HS-27A (cell line): ENCODE results near the gene ACER1.
"Not testable (repeated sequence)": the region's sequence is repeated elsewhere in the genome, so short reads cannot be mapped to it uniquely, and the experiment has no call there.

ENCODE experiments used
- DNase-seq: peaks from one replicate; pipeline ENCODE4 v3.0.0-alpha.2; 2012; ENCODE audit warnings: low read depth, missing footprints

Gene ACER1

GRCh38 chr19:6333439-6333838 lies at the start of gene ACER1:
TSS of gene ACER1 (minus strand) at chr19:6333612. CDS start at chr19:6333551, 61 bp downstream.
- no peak for DNase-seq

- DNase-seq = no peak
Measured at GRCh38 chr19:6383188-6383587, 49.8 kb upstream of the ACER1 start.

GRCh38 chr19:6381030-6381750 lies 47.8 kb upstream of the ACER1 start:
- DNase-seq = no peak

GRCh38 chr19:6379744-6380143 lies 46.3 kb upstream of the ACER1 start:
- DNase-seq = no peak

DNA sequence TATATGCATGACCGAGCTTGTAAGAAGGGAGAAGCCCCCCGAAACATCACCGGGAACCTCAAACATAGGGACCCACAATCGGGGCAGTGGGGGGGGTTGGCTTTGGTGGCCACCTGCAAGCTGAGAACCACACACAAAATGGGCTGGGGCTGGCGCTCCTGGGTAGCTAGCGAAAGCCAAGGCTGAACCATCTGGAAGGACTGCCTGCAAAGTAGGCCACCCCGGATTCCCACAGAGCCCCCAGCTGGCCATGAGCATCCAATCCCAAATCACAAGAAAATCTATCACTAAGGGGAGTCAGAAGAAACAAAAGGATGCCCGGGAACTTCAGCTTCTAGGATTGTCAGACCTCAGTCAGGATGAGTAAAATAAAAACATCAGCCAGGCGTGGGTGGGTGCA lies 45.1 kb upstream of the ACER1 start:
- DNase-seq = no peak

GRCh38 chr19:6378041-6378440 lies 44.6 kb upstream of the ACER1 start:
- DNase-seq = no peak

- DNase-seq = no peak
Measured at GRCh38 chr19:6376512-6377190, 43.2 kb upstream of the ACER1 start.

DNA sequence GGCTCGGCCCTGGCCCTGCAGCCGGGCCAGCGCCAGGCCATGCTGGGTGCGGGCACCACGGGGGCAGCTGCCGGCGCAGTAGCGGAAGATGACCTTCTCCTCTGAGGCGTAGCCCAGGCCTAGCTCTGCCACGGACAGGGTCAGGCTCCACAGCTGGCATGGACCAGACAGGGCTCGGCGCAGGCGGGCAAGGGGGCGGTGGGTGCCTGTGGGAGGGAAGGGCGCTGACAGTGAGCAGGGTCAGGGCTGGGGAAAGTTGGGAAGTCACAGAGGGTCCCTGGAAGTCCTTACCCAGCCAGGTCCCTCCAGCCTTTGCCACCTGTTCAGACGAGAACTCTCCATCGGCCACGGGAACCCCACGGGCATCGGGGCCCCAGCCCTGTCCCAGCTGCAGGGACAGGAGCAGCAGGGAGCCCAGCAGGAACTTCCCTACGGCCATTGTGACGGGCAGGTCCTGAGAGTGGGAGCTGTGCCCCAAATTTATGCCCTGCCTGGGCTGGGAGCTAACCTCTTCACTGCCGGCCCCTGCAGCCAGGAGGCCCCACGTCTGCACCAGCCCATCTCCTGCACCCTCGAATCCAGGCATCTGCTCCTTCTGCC lies 42.1 kb upstream of the ACER1 start, which contains the start of gene PSPN:
TSS of gene PSPN (minus strand) at position 523 of the 600 bp plus-strand sequence. CDS start at position 439, 84 bp downstream.
- DNase-seq = no peak

GRCh38 chr19:6374711-6375410 lies 41.4 kb upstream of the ACER1 start:
- DNase-seq = no peak

- DNase-seq = no peak
Measured at GRCh38 chr19:6374161-6374709, 40.8 kb upstream of the ACER1 start.

- no peak for DNase-seq
Measured at GRCh38 chr19:6373813-6374108, 40.3 kb upstream of the ACER1 start.

DNA sequence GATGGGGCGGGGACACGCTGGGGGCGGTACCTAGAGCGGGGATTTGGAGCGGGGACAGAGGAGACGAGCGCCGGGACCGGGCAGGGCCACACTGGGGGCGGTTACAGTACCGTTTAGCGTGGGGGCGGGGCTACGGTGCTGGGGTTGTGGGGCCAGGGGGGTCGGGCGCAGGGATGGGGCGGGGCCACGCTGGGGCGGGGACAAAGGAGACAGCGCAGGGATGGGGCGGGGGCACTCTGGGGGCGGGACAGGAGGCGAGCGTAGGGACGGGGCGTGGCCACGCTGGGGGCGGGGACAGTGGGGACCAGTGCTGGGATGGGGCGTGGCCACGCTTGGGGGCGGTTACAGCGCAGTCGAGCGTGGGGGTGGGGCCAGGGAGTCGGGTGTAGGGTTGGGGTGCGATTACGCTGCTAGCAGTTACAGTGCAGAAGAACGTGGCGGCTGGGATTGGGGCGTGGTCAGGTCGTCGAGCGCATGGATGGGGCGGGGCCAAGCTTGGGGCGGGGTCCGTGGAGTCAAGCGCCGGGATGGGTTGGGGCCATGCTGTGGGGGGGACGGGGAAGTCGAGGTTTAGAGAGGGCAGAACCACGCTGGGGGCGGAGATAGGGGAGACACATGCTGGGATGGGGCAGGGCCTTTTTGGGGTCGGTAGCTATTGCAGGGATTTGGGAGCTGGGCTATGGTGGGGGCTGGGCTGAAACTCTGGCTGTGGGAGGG lies 39.8 kb upstream of the ACER1 start:
- peak; percentile 84 for DNase-seq

DNA sequence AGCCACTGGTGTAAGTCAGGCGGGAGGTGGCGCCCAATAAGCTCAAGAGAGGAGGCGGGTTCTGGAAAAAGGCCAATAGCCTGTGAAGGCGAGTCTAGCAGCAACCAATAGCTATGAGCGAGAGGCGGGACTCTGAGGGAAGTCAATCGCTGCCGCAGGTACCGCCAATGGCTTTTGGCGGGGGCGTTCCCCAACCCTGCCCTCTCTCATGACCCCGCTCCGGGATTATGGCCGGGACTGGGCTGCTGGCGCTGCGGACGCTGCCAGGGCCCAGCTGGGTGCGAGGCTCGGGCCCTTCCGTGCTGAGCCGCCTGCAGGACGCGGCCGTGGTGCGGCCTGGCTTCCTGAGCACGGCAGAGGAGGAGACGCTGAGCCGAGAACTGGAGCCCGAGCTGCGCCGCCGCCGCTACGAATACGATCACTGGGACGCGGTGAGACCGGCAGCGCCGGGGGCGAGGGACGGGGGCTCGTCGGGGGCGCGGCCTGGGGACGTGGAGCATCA lies 39.2 kb upstream of the ACER1 start, which contains the start of gene ALKBH7:
TSS of gene ALKBH7 (plus strand) at position 201 of the 502 bp plus-strand sequence. CDS start at position 228, 27 bp downstream.
- DNase-seq = peak; percentile 96

- DNase-seq = no peak
Measured at GRCh38 chr19:6364353-6364752, 30.9 kb upstream of the ACER1 start.

GRCh38 chr19:6362351-6362801 lies 29.0 kb upstream of the ACER1 start:
- DNase-seq = no peak

- DNase-seq = no peak
Measured at GRCh38 chr19:6362027-6362350, 28.6 kb upstream of the ACER1 start.

DNA sequence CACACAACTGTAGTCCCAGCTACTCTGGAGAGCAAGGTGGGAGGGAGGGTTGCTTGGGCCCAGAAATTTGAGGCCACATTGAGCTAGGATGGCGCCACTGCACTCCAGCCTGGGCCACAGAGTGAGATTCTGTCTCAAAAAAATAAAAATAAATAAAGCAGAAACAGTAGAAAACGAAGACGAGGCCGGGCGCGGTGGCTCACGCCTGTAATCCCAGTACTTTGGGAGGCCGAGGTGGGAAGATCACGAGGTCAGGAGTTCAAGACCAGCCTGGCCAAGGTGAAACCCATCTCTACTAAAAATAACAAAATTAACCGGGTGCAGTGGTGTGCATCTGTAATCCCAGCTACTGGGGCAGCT lies 27.4 kb upstream of the ACER1 start:
- not testable (repeated sequence) for DNase-seq

GRCh38 chr19:6360445-6360844 lies 27.0 kb upstream of the ACER1 start:
- DNase-seq = not testable (repeated sequence)

GRCh38 chr19:6359568-6360341 lies 26.3 kb upstream of the ACER1 start:
- DNase-seq = no peak

GRCh38 chr19:6358003-6358402 lies 24.6 kb upstream of the ACER1 start:
- DNase-seq = no peak

- DNase-seq = no peak
Measured at GRCh38 chr19:6357174-6357573, 23.8 kb upstream of the ACER1 start.
